Measurements from ENCODE around the gene NFIB.

GRCh38 chr9:14111696-14112095 lies 202.2 kb downstream of the NFIB start:
- no peak for TF ChIP-seq EZH2 (IDR thresholded peaks at IDR 0.05; ENCODE audit: insufficient read depth, low read length)
- TF ChIP-seq, protein P1, sequence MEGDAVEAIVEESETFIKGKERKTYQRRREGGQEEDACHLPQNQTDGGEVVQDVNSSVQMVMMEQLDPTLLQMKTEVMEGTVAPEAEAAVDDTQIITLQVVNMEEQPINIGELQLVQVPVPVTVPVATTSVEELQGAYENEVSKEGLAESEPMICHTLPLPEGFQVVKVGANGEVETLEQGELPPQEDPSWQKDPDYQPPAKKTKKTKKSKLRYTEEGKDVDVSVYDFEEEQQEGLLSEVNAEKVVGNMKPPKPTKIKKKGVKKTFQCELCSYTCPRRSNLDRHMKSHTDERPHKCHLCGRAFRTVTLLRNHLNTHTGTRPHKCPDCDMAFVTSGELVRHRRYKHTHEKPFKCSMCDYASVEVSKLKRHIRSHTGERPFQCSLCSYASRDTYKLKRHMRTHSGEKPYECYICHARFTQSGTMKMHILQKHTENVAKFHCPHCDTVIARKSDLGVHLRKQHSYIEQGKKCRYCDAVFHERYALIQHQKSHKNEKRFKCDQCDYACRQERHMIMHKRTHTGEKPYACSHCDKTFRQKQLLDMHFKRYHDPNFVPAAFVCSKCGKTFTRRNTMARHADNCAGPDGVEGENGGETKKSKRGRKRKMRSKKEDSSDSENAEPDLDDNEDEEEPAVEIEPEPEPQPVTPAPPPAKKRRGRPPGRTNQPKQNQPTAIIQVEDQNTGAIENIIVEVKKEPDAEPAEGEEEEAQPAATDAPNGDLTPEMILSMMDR (IDR thresholded peaks at IDR 0.05; ENCODE audit: insufficient read depth, low read depth, low read length): no peak
